ENCODE data around the gene FAM13B.
"Not testable (repeated sequence)": the region's sequence is repeated elsewhere in the genome, so short reads cannot be mapped to it uniquely, and the experiment has no call there.

Gene FAM13B

GRCh38 chr5:138026793-138027192, 6.1 kb downstream of the FAM13B start:
- not testable (repeated sequence) for DNase-seq, H3K27me3 Mint-ChIP-seq, ATAC-seq, H3K9me3 Mint-ChIP-seq, H3K4me3 Mint-ChIP-seq, H3K27ac Mint-ChIP-seq
- Mint-ChIP-seq H3K36me3 (ENCODE audit: low read depth) (peaks cover 11% of the 10 kb centered on the region), H3K4me1 (peaks cover 89% of the 10 kb centered on the region)

- H3K27me3 Mint-ChIP-seq, result no peaks in the 10 kb centered on the region
- no peak overlapping the region for H3K27ac Mint-ChIP-seq
- no peaks in the 10 kb centered on the region for H3K9me3 Mint-ChIP-seq
- DNase-seq (no peak), ATAC-seq (no peak)
- no peak overlapping the region for H3K4me3 Mint-ChIP-seq
- H3K4me1 Mint-ChIP-seq, result peaks cover 74% of the 10 kb centered on the region
- H3K36me3 Mint-ChIP-seq (ENCODE audit: low read depth), result peaks cover 15% of the 10 kb centered on the region
Observed at GRCh38 chr5:138025285-138025684, 7.6 kb downstream of the FAM13B start.

- Mint-ChIP-seq H3K27ac (no peak overlapping the region), H3K4me3 (no peak overlapping the region), H3K9me3 (no peaks in the 10 kb centered on the region), H3K4me1 (peaks cover 62% of the 10 kb centered on the region), H3K27me3 (no peaks in the 10 kb centered on the region), H3K36me3 (ENCODE audit: low read depth) (peaks cover 16% of the 10 kb centered on the region)
- DNase-seq, result no peak
- ATAC-seq, result no peak
Observed at GRCh38 chr5:138024117-138024516, 8.8 kb downstream of the FAM13B start.

- no peak overlapping the region for H3K4me3 Mint-ChIP-seq
- no peak overlapping the region for H3K27ac Mint-ChIP-seq
- H3K4me1 Mint-ChIP-seq, result peaks cover 50% of the 10 kb centered on the region
- H3K9me3 Mint-ChIP-seq, result no peaks in the 10 kb centered on the region
- ATAC-seq (no peak), DNase-seq (no peak)
- H3K27me3 Mint-ChIP-seq, result no peaks in the 10 kb centered on the region
- H3K36me3 Mint-ChIP-seq (ENCODE audit: low read depth), result peaks cover 21% of the 10 kb centered on the region
Observed at GRCh38 chr5:138022912-138023311, 10.0 kb downstream of the FAM13B start.

GRCh38 chr5:138021771-138022170, 11.1 kb downstream of the FAM13B start:
- peaks cover 42% of the 10 kb centered on the region for H3K4me1 Mint-ChIP-seq

GRCh38 chr5:138018849-138019248, 14.0 kb downstream of the FAM13B start:
- H3K4me1 Mint-ChIP-seq, result peaks cover 21% of the 10 kb centered on the region
- H3K27me3 Mint-ChIP-seq, result no peaks in the 10 kb centered on the region
- DNase-seq (no peak), ATAC-seq (no peak)
- H3K36me3 Mint-ChIP-seq (ENCODE audit: low read depth), result peaks cover 35% of the 10 kb centered on the region
- no peak overlapping the region for H3K4me3 Mint-ChIP-seq
- H3K27ac Mint-ChIP-seq, result no peak overlapping the region
- H3K9me3 Mint-ChIP-seq, result no peaks in the 10 kb centered on the region

More at GRCh38 chr5:138021771-138022170, 11.1 kb downstream of the FAM13B start:
- Mint-ChIP-seq H3K4me3 (no peak overlapping the region), H3K27me3 (no peaks in the 10 kb centered on the region), H3K36me3 (ENCODE audit: low read depth) (peaks cover 28% of the 10 kb centered on the region), H3K9me3 (no peaks in the 10 kb centered on the region), H3K27ac (no peak overlapping the region)
- no peak for DNase-seq
- ATAC-seq, result no peak

GRCh38 chr5:138015916-138016315, 17.0 kb downstream of the FAM13B start:
- Mint-ChIP-seq H3K4me1 (peaks cover 7% of the 10 kb centered on the region), H3K36me3 (ENCODE audit: low read depth) (peaks cover 44% of the 10 kb centered on the region), H3K9me3 (no peaks in the 10 kb centered on the region), H3K27ac (no peak overlapping the region), H3K27me3 (no peaks in the 10 kb centered on the region), H3K4me3 (no peak overlapping the region)
- ATAC-seq (no peak), DNase-seq (no peak)

GRCh38 chr5:138011991-138012390, 20.9 kb downstream of the FAM13B start:
- DNase-seq (no peak), ATAC-seq (no peak)
- H3K9me3 Mint-ChIP-seq, result no peaks in the 10 kb centered on the region
- H3K36me3 Mint-ChIP-seq (ENCODE audit: low read depth), result peaks cover 38% of the 10 kb centered on the region
- no peak overlapping the region for H3K27ac Mint-ChIP-seq
- H3K4me3 Mint-ChIP-seq, result no peak overlapping the region
- peaks cover 5% of the 10 kb centered on the region for H3K4me1 Mint-ChIP-seq
- H3K27me3 Mint-ChIP-seq, result no peaks in the 10 kb centered on the region

GRCh38 chr5:138000102-138000723, 32.7 kb downstream of the FAM13B start:
- peaks cover 41% of the 10 kb centered on the region for H3K4me1 Mint-ChIP-seq
- H3K9me3 Mint-ChIP-seq, result peaks cover 20% of the 10 kb centered on the region
- H3K36me3 Mint-ChIP-seq (ENCODE audit: low read depth), result peaks cover 50% of the 10 kb centered on the region
- no peaks in the 10 kb centered on the region for H3K27me3 Mint-ChIP-seq
- ATAC-seq (peak; percentile 45), DNase-seq (peak; percentile 7)
- no peak overlapping the region for H3K4me3 Mint-ChIP-seq
- no peak overlapping the region for H3K27ac Mint-ChIP-seq

GRCh38 chr5:137997726-137998213, 35.1 kb downstream of the FAM13B start:
- ATAC-seq (peak; percentile 98), DNase-seq (peak; percentile 7)
- H3K4me1 Mint-ChIP-seq, result peaks cover 46% of the 10 kb centered on the region
- peaks cover 47% of the 10 kb centered on the region for H3K36me3 Mint-ChIP-seq (ENCODE audit: low read depth)
- H3K27me3 Mint-ChIP-seq, result no peaks in the 10 kb centered on the region
- peaks cover 20% of the 10 kb centered on the region for H3K9me3 Mint-ChIP-seq
- H3K4me3 Mint-ChIP-seq, result peak overlapping the region; percentile 2
- H3K27ac Mint-ChIP-seq, result peak overlapping the region; percentile 90

- Mint-ChIP-seq H3K27ac (peak overlapping the region; percentile 26), H3K4me1 (peaks cover 50% of the 10 kb centered on the region)
Observed at GRCh38 chr5:137995749-137996128, 37.1 kb downstream of the FAM13B start.

GRCh38 chr5:137995077-137995748, 37.7 kb downstream of the FAM13B start:
- H3K9me3 Mint-ChIP-seq, result peaks cover 20% of the 10 kb centered on the region
- H3K4me1 Mint-ChIP-seq, result peaks cover 50% of the 10 kb centered on the region
- H3K27ac Mint-ChIP-seq, result peak overlapping the region; percentile 37
- no peak overlapping the region for H3K4me3 Mint-ChIP-seq
- no peak for DNase-seq
- H3K27me3 Mint-ChIP-seq, result no peaks in the 10 kb centered on the region
- ATAC-seq, result no peak
- H3K36me3 Mint-ChIP-seq (ENCODE audit: low read depth), result peaks cover 56% of the 10 kb centered on the region

More at GRCh38 chr5:137995749-137996128, 37.1 kb downstream of the FAM13B start:
- Mint-ChIP-seq H3K36me3 (ENCODE audit: low read depth) (peaks cover 55% of the 10 kb centered on the region), H3K4me3 (no peak overlapping the region), H3K9me3 (peaks cover 20% of the 10 kb centered on the region), H3K27me3 (no peaks in the 10 kb centered on the region)
- no peak for ATAC-seq
- no peak for DNase-seq

GRCh38 chr5:137994556-137994955, 38.3 kb downstream of the FAM13B start:
- Mint-ChIP-seq H3K9me3 (peaks cover 17% of the 10 kb centered on the region), H3K27me3 (no peaks in the 10 kb centered on the region), H3K4me1 (peaks cover 45% of the 10 kb centered on the region), H3K4me3 (no peak overlapping the region), H3K36me3 (ENCODE audit: low read depth) (peaks cover 50% of the 10 kb centered on the region), H3K27ac (no peak overlapping the region)
- ATAC-seq, result no peak
- DNase-seq, result no peak

- peaks cover 29% of the 10 kb centered on the region for H3K36me3 Mint-ChIP-seq (ENCODE audit: low read depth)
Observed at GRCh38 chr5:137989419-137989818, 43.5 kb downstream of the FAM13B start.

GRCh38 chr5:137975208-137975607, 57.7 kb downstream of the FAM13B start:
- DNase-seq, result no peak
- H3K9me3 Mint-ChIP-seq, result peaks cover 7% of the 10 kb centered on the region
- no peaks in the 10 kb centered on the region for H3K4me1 Mint-ChIP-seq
- peaks cover 58% of the 10 kb centered on the region for H3K36me3 Mint-ChIP-seq (ENCODE audit: low read depth)
- no peak overlapping the region for H3K27ac Mint-ChIP-seq
- H3K4me3 Mint-ChIP-seq, result no peak overlapping the region
- H3K27me3 Mint-ChIP-seq, result no peaks in the 10 kb centered on the region
- ATAC-seq, result no peak

More at GRCh38 chr5:137989419-137989818, 43.5 kb downstream of the FAM13B start:
- H3K9me3 Mint-ChIP-seq, result no peaks in the 10 kb centered on the region
- H3K27ac Mint-ChIP-seq, result no peak overlapping the region
- peaks cover 5% of the 10 kb centered on the region for H3K4me1 Mint-ChIP-seq
- DNase-seq (no peak), ATAC-seq (no peak)
- no peak overlapping the region for H3K4me3 Mint-ChIP-seq
- H3K27me3 Mint-ChIP-seq, result no peaks in the 10 kb centered on the region

Data from activated naive CD8-positive, alpha-beta T cell treated with anti-CD3 and anti-CD28 coated beads, Interleukin-2, amount 50 U/mL, for 24 hours (primary cell).